K562 (cell line): Measurements from ENCODE around the gene ICAM2. TPM values are rescaled to one million over a fixed set of nuclear protein-coding genes. Genes with fewer than 3 reads are reported as not detected.

Experiments used
- ARID1B ChIP-seq: fragments of 450-650 bp; IDR thresholded peaks from 2 replicates; pipeline ENCODE4 v1.6.1; 2016; ENCODE audit warnings: antibody characterized with exemption, mild to moderate bottlenecking, inconsistent platforms
- ETV5 ChIP-seq: sonication (generic); formaldehyde crosslinking; IDR thresholded peaks from 2 replicates; pipeline ENCODE4 v1.4.0; 2020; ENCODE audit warnings: low read depth, mild to moderate bottlenecking, missing genetic modification reagents
- HDAC2 ChIP-seq: fragments of 450-650 bp; IDR thresholded peaks from 2 replicates; pipeline ENCODE4 v1.6.1; 2016; ENCODE audit warnings: mild to moderate bottlenecking
- KDM1A ChIP-seq, 2 experiments: fragments of 450-650 bp; IDR thresholded peaks; 2 replicates each; pipeline ENCODE4 v1.6.1; 2016; ENCODE audit warnings: mild to moderate bottlenecking in 2 of 2
- KDM5B ChIP-seq: fragments of 200-600 bp; sonication (generic); IDR thresholded peaks from 2 replicates; pipeline ENCODE4 v1.6.1; 2012; ENCODE audit warnings: low read depth, mild to moderate bottlenecking, moderate library complexity, low read length, control low read depth, inconsistent platforms; ENCODE audit not compliant: insufficient replicate concordance
- MAZ ChIP-seq, 2 experiments: fragments of 450-650 bp in 1 of 2; sonication (generic) in 1 of 2; formaldehyde crosslinking; IDR thresholded peaks in 1 of 2; conservative IDR thresholded peaks in 1 of 2; 2 replicates each; pipeline versions ENCODE4 v1.4.0 to v1.5.0; 2020; ENCODE audit warnings: mild to moderate bottlenecking in 1 of 2, missing genetic modification reagents in 1 of 2
- MTF1 ChIP-seq: fragments of 250-450 bp; sonication (Bioruptor Pico); IDR thresholded peaks from 2 replicates; pipeline ENCODE4 v1.9.0; 2021; ENCODE audit warnings: moderate library complexity, mild to moderate bottlenecking, inconsistent platforms, borderline replicate concordance
- NFYB ChIP-seq: IDR thresholded peaks from 2 replicates; pipeline ENCODE4 v1.6.1; 2011; ENCODE audit warnings: mild to moderate bottlenecking, moderate library complexity; ENCODE audit not compliant: insufficient read length; ENCODE audit errors: extremely low read depth
- PHTF2 ChIP-seq: fragments of 250-450 bp; sonication (Bioruptor Pico); IDR thresholded peaks from 2 replicates; pipeline ENCODE4 v1.5.0; 2021; ENCODE audit warnings: mild to moderate bottlenecking
- POU5F1 ChIP-seq: fragments of 150-350 bp; IDR thresholded peaks from 2 replicates; pipeline ENCODE4 v1.6.1; 2014; ENCODE audit warnings: borderline replicate concordance, low read length, low read depth, mild to moderate bottlenecking; ENCODE audit not compliant: partially characterized antibody
- TBL1XR1 ChIP-seq, 2 experiments: IDR thresholded peaks; 2 replicates each; pipeline ENCODE4 v1.6.1; 2012; ENCODE audit warnings: improper control_type of control experiment in 2 of 2, low read length in 2 of 2, mild to moderate bottlenecking in 1 of 2
- TRIM24 ChIP-seq, 2 experiments: fragments of 450-650 bp; IDR thresholded peaks; 2 replicates each; pipeline ENCODE4 v1.6.1; 2016
- ZNF3 ChIP-seq: fragments of 250-450 bp; sonication (Bioruptor Pico); IDR thresholded peaks from 2 replicates; pipeline ENCODE4 v1.5.0; 2021; ENCODE audit warnings: mild to moderate bottlenecking, moderate library complexity
- ZNF583 ChIP-seq: fragments of 250-450 bp; sonication (Bioruptor Pico); IDR thresholded peaks from 2 replicates; pipeline ENCODE4 v1.4.0; 2020
- polyA plus RNA-seq, 8 experiments: library from polyadenylated mRNA; depleted of rRNA in 4 of 8; stranded (reverse) in 5 of 8; unstranded in 3 of 8; fragments of >200 nt; fragmentation: Nextera tagmentation in 2 of 8; fragmentation: Illumina TruSeq in 1 of 8; extraction: Ambion mirVana in 2 of 8; extraction: Trizol in 1 of 8; gene quantifications; 2 replicates each; pipeline versions ENCODE4 v1.2.1 to v1.2.3, GENCODE V29; 2011 to 2014; ENCODE audit warnings: inconsistent platforms in 1 of 8, missing spikeins in 1 of 8
- total RNA-seq, 7 experiments: library from RNA; depleted of rRNA in 6 of 7; stranded (reverse); fragments of >200 nt in 6 of 7; fragmentation: Illumina TruSeq in 2 of 7; extraction: Trizol in 2 of 7; gene quantifications; 2 replicates each; pipeline versions ENCODE4 v1.2.1 to v1.2.3, GENCODE V29; 2011 to 2021; ENCODE audit warnings: low replicate concordance in 1 of 7
- TF ChIP-seq, protein P1 (sequence below): sonication (generic); formaldehyde crosslinking; IDR thresholded peaks from 2 replicates; pipeline ENCODE4 v1.8.1; 2023; ENCODE audit warnings: missing genetic modification reagents, mild to moderate bottlenecking, borderline replicate concordance
- TF ChIP-seq, protein P2 (sequence below), 2 experiments: fragments of 150-350 bp in 1 of 2; IDR thresholded peaks; 2 replicates each; pipeline ENCODE4 v1.6.1; 2012 to 2016; ENCODE audit warnings: low read depth in 2 of 2, low read length in 2 of 2, mild to moderate bottlenecking in 1 of 2, moderate library complexity in 1 of 2
- TF ChIP-seq, protein P3 (sequence below): fragments of 450-650 bp; conservative IDR thresholded peaks from 2 replicates; pipeline ENCODE4 v1.6.1; 2016; ENCODE audit warnings: missing genetic modification characterization, low read depth, mild to moderate bottlenecking, control low read depth, missing compliant biosample characterization

The ICAM2 gene
- total and polyA plus RNA-seq, 9 of the 15 experiments (the other 6 are each of a cell fraction or from before 2014, with no cell fraction given): 37.9 to 89.4 (median 60.6) TPM

DNA sequence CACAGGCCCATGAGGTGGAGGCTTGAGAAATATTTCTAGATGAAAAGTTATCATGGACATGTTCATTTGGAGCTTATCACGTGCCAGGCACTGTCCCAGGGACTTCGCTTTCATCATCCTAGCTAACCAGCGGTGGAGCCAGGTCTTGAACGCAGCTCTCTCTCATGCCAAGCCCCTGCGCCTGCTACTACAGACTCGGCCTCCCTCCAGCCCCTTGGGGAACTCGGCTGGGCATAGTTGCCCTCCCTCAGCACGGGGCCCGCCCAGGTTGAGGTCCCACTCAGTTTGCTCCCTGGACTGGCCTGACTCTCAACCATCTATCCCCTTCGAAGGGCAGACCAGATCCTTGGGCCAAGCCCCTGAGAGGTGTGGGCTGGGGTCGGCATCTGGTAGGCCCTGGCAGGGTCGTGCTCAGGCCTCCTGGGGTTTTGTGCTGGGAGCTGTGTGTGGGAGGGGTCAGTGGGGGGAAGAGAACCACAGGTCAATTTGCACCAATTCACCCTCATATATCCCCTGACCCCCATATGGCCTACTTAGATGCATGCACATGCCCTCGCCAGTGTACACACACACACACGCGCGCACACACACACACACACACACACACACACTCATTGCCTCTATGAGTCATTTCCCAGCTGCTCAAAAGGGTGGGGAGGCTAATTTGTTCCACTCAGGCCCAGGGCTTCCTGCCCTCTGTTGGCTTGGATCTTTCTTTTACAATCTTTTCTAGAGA is 35.6 kb downstream of the ICAM2 start (continued):
- TF ChIP-seq, protein P1, sequence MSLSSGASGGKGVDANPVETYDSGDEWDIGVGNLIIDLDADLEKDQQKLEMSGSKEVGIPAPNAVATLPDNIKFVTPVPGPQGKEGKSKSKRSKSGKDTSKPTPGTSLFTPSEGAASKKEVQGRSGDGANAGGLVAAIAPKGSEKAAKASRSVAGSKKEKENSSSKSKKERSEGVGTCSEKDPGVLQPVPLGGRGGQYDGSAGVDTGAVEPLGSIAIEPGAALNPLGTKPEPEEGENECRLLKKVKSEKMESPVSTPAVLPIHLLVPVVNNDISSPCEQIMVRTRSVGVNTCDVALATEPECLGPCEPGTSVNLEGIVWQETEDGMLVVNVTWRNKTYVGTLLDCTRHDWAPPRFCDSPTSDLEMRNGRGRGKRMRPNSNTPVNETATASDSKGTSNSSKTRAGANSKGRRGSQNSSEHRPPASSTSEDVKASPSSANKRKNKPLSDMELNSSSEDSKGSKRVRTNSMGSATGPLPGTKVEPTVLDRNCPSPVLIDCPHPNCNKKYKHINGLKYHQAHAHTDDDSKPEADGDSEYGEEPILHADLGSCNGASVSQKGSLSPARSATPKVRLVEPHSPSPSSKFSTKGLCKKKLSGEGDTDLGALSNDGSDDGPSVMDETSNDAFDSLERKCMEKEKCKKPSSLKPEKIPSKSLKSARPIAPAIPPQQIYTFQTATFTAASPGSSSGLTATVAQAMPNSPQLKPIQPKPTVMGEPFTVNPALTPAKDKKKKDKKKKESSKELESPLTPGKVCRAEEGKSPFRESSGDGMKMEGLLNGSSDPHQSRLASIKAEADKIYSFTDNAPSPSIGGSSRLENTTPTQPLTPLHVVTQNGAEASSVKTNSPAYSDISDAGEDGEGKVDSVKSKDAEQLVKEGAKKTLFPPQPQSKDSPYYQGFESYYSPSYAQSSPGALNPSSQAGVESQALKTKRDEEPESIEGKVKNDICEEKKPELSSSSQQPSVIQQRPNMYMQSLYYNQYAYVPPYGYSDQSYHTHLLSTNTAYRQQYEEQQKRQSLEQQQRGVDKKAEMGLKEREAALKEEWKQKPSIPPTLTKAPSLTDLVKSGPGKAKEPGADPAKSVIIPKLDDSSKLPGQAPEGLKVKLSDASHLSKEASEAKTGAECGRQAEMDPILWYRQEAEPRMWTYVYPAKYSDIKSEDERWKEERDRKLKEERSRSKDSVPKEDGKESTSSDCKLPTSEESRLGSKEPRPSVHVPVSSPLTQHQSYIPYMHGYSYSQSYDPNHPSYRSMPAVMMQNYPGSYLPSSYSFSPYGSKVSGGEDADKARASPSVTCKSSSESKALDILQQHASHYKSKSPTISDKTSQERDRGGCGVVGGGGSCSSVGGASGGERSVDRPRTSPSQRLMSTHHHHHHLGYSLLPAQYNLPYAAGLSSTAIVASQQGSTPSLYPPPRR (CRISPR knock-in tag): no peak
- TF ChIP-seq HDAC2: peak; percentile 64
- TF ChIP-seq MAZ (CRISPR knock-in tag; conservative IDR thresholded peaks at IDR 0.05 in 1 of 2, IDR thresholded peaks at IDR 0.05 in 1 of 2): peak in 1 of 2 experiments; percentile 66; a peak in 1 of 4 replicates
- peak; percentile 85 for TF ChIP-seq ARID1B
- TF ChIP-seq, protein P2, sequence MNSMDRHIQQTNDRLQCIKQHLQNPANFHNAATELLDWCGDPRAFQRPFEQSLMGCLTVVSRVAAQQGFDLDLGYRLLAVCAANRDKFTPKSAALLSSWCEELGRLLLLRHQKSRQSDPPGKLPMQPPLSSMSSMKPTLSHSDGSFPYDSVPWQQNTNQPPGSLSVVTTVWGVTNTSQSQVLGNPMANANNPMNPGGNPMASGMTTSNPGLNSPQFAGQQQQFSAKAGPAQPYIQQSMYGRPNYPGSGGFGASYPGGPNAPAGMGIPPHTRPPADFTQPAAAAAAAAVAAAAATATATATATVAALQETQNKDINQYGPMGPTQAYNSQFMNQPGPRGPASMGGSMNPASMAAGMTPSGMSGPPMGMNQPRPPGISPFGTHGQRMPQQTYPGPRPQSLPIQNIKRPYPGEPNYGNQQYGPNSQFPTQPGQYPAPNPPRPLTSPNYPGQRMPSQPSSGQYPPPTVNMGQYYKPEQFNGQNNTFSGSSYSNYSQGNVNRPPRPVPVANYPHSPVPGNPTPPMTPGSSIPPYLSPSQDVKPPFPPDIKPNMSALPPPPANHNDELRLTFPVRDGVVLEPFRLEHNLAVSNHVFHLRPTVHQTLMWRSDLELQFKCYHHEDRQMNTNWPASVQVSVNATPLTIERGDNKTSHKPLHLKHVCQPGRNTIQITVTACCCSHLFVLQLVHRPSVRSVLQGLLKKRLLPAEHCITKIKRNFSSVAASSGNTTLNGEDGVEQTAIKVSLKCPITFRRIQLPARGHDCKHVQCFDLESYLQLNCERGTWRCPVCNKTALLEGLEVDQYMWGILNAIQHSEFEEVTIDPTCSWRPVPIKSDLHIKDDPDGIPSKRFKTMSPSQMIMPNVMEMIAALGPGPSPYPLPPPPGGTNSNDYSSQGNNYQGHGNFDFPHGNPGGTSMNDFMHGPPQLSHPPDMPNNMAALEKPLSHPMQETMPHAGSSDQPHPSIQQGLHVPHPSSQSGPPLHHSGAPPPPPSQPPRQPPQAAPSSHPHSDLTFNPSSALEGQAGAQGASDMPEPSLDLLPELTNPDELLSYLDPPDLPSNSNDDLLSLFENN (IDR thresholded peaks at IDR 0.05; ENCODE audit: low read depth in 2 of 2, low read length in 2 of 2): no peak
- TF ChIP-seq ZNF583 (CRISPR knock-in tag): no peak
- TF ChIP-seq POU5F1: no peak
- no peak for TF ChIP-seq TBL1XR1 (IDR thresholded peaks at IDR 0.05; ENCODE audit: low read length in 2 of 2)
- TF ChIP-seq, protein P3, sequence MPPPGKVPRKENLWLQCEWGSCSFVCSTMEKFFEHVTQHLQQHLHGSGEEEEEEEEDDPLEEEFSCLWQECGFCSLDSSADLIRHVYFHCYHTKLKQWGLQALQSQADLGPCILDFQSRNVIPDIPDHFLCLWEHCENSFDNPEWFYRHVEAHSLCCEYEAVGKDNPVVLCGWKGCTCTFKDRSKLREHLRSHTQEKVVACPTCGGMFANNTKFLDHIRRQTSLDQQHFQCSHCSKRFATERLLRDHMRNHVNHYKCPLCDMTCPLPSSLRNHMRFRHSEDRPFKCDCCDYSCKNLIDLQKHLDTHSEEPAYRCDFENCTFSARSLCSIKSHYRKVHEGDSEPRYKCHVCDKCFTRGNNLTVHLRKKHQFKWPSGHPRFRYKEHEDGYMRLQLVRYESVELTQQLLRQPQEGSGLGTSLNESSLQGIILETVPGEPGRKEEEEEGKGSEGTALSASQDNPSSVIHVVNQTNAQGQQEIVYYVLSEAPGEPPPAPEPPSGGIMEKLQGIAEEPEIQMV (tag): no peak
- no peak for TF ChIP-seq KDM5B
- peak in 1 of 2 experiments; percentile 42; a peak in 1 of 4 replicates for TF ChIP-seq TRIM24 (IDR thresholded peaks at IDR 0.05)
- TF ChIP-seq NFYB: no peak
- TF ChIP-seq KDM1A (IDR thresholded peaks at IDR 0.05): peak in 1 of 2 experiments; percentile 67; a peak in 2 of 4 replicates
- TF ChIP-seq ETV5 (CRISPR knock-in tag): 0 out of 2 replicates have a peak, but pooled peaks have one; percentile 23
- TF ChIP-seq ZNF3: no peak
- no peak for TF ChIP-seq MTF1 (CRISPR knock-in tag)
- no peak for TF ChIP-seq PHTF2 (CRISPR knock-in tag)
